Measurements from ENCODE around the gene KRTAP5-9.
"Not testable (repeated sequence)": the region's sequence is repeated elsewhere in the genome, so short reads cannot be mapped to it uniquely, and the experiment has no call there.

KRTAP5-9 gene

GRCh38 chr11:71572811-71573210, 24.6 kb downstream of the KRTAP5-9 start:
- H4K20me1 ChIP-seq (ENCODE audit: low read depth, low read length): no peaks in the 10 kb centered on the region
- H3K4me2 ChIP-seq (ENCODE audit: low read depth, low read length, poor library complexity, severe bottlenecking): no peak overlapping the region
- TF ChIP-seq CTCF (IDR thresholded peaks at IDR 0.05; ENCODE audit: insufficient read depth, low read length, poor library complexity, severe bottlenecking) (no peak), EZH2phosphoT487 (conservative IDR thresholded peaks at IDR 0.05; ENCODE audit: low read length) (no peak)
- H3K9ac ChIP-seq (ENCODE audit: low read length): no peak overlapping the region
- H3K79me2 ChIP-seq (ENCODE audit: insufficient read depth, low read length): no peaks in the 10 kb centered on the region
- H2AFZ ChIP-seq (ENCODE audit: low read depth, low read length, severe bottlenecking): no peak overlapping the region
- H3K27me3 ChIP-seq (ENCODE audit: low read length): no peaks in the 10 kb centered on the region
- H3K9me3 ChIP-seq (ENCODE audit: insufficient read depth, low read length): no peaks in the 10 kb centered on the region
- no peaks in the 10 kb centered on the region for H3K9me2 ChIP-seq (replicated peaks; ENCODE audit: insufficient read depth, low read length)
- H3K27ac ChIP-seq (ENCODE audit: low read depth, low read length): no peak overlapping the region
- H3K36me3 ChIP-seq (ENCODE audit: low read length): no peaks in the 10 kb centered on the region
- H3F3A ChIP-seq (ENCODE audit: insufficient read depth): no peaks in the 10 kb centered on the region
- H3K4me3 ChIP-seq (ENCODE audit: insufficient read depth, low read length, poor library complexity, severe bottlenecking): no peak overlapping the region

GRCh38 chr11:71574418-71574817, 26.2 kb downstream of the KRTAP5-9 start:
- H3K79me2 ChIP-seq (ENCODE audit: insufficient read depth, low read length): no peaks in the 10 kb centered on the region
- TF ChIP-seq CTCF (IDR thresholded peaks at IDR 0.05; ENCODE audit: insufficient read depth, low read length, poor library complexity, severe bottlenecking) (no peak), EZH2phosphoT487 (conservative IDR thresholded peaks at IDR 0.05; ENCODE audit: low read length) (no peak)

GRCh38 chr11:71575723-71576424, 27.7 kb downstream of the KRTAP5-9 start:
- no peak overlapping the region for H3K4me3 ChIP-seq (ENCODE audit: insufficient read depth, low read length, poor library complexity, severe bottlenecking)
- H2AFZ ChIP-seq (ENCODE audit: low read depth, low read length, severe bottlenecking): no peak overlapping the region
- H3F3A ChIP-seq (ENCODE audit: insufficient read depth): no peaks in the 10 kb centered on the region
- H3K9me3 ChIP-seq (ENCODE audit: insufficient read depth, low read length): no peaks in the 10 kb centered on the region
- no peaks in the 10 kb centered on the region for H3K9me2 ChIP-seq (replicated peaks; ENCODE audit: insufficient read depth, low read length)
- no peak for TF ChIP-seq CTCF (IDR thresholded peaks at IDR 0.05; ENCODE audit: insufficient read depth, low read length, poor library complexity, severe bottlenecking)
- TF ChIP-seq EZH2phosphoT487 (conservative IDR thresholded peaks at IDR 0.05; ENCODE audit: low read length): no peak
- H3K4me2 ChIP-seq (ENCODE audit: low read depth, low read length, poor library complexity, severe bottlenecking): no peak overlapping the region
- no peak overlapping the region for H3K9ac ChIP-seq (ENCODE audit: low read length)
- no peaks in the 10 kb centered on the region for H3K79me2 ChIP-seq (ENCODE audit: insufficient read depth, low read length)
- no peaks in the 10 kb centered on the region for H3K27me3 ChIP-seq (ENCODE audit: low read length)
- H3K27ac ChIP-seq (ENCODE audit: low read depth, low read length): no peak overlapping the region
- no peaks in the 10 kb centered on the region for H3K36me3 ChIP-seq (ENCODE audit: low read length)
- no peaks in the 10 kb centered on the region for H4K20me1 ChIP-seq (ENCODE audit: low read depth, low read length)

More at GRCh38 chr11:71574418-71574817, 26.2 kb downstream of the KRTAP5-9 start:
- no peaks in the 10 kb centered on the region for H3K9me2 ChIP-seq (replicated peaks; ENCODE audit: insufficient read depth, low read length)
- no peaks in the 10 kb centered on the region for H3K27me3 ChIP-seq (ENCODE audit: low read length)
- H3K4me3 ChIP-seq (ENCODE audit: insufficient read depth, low read length, poor library complexity, severe bottlenecking): no peak overlapping the region
- no peak overlapping the region for H3K9ac ChIP-seq (ENCODE audit: low read length)
- H3K4me2 ChIP-seq (ENCODE audit: low read depth, low read length, poor library complexity, severe bottlenecking): no peak overlapping the region
- no peaks in the 10 kb centered on the region for H3K9me3 ChIP-seq (ENCODE audit: insufficient read depth, low read length)
- no peak overlapping the region for H3K27ac ChIP-seq (ENCODE audit: low read depth, low read length)
- H4K20me1 ChIP-seq (ENCODE audit: low read depth, low read length): no peaks in the 10 kb centered on the region
- H3F3A ChIP-seq (ENCODE audit: insufficient read depth): no peaks in the 10 kb centered on the region
- no peaks in the 10 kb centered on the region for H3K36me3 ChIP-seq (ENCODE audit: low read length)
- H2AFZ ChIP-seq (ENCODE audit: low read depth, low read length, severe bottlenecking): no peak overlapping the region

GRCh38 chr11:71576688-71577465, 28.7 kb downstream of the KRTAP5-9 start:
- not testable (repeated sequence) for H3K9me2 ChIP-seq (replicated peaks; ENCODE audit: insufficient read depth, low read length); H2AFZ ChIP-seq (ENCODE audit: low read depth, low read length, severe bottlenecking); H3K4me2 ChIP-seq (ENCODE audit: low read depth, low read length, poor library complexity, severe bottlenecking); H3K79me2 ChIP-seq (ENCODE audit: insufficient read depth, low read length); H3K4me3 ChIP-seq (ENCODE audit: insufficient read depth, low read length, poor library complexity, severe bottlenecking); H3K9me3 ChIP-seq (ENCODE audit: insufficient read depth, low read length); H3K27ac ChIP-seq (ENCODE audit: low read depth, low read length); H4K20me1 ChIP-seq (ENCODE audit: low read depth, low read length); H3K27me3 ChIP-seq (ENCODE audit: low read length); H3F3A ChIP-seq (ENCODE audit: insufficient read depth); H3K36me3 ChIP-seq (ENCODE audit: low read length); H3K9ac ChIP-seq (ENCODE audit: low read length)
